NCI-H748 (cell line): ENCODE measurements around the gene LIN37.
"Not testable (repeated sequence)": the region's sequence is repeated elsewhere in the genome, so short reads cannot be mapped to it uniquely, and the experiment has no call there.

Source experiments
- DNase-seq: peaks from one replicate; lab custom pipeline; 2025; ENCODE audit not compliant: unreplicated experiment; lab: John Stamatoyannopoulos, UW

Gene LIN37

GRCh38 chr19:35772362-35772761 lies 24.0 kb downstream of the LIN37 start:
- not testable (repeated sequence) for DNase-seq

DNA sequence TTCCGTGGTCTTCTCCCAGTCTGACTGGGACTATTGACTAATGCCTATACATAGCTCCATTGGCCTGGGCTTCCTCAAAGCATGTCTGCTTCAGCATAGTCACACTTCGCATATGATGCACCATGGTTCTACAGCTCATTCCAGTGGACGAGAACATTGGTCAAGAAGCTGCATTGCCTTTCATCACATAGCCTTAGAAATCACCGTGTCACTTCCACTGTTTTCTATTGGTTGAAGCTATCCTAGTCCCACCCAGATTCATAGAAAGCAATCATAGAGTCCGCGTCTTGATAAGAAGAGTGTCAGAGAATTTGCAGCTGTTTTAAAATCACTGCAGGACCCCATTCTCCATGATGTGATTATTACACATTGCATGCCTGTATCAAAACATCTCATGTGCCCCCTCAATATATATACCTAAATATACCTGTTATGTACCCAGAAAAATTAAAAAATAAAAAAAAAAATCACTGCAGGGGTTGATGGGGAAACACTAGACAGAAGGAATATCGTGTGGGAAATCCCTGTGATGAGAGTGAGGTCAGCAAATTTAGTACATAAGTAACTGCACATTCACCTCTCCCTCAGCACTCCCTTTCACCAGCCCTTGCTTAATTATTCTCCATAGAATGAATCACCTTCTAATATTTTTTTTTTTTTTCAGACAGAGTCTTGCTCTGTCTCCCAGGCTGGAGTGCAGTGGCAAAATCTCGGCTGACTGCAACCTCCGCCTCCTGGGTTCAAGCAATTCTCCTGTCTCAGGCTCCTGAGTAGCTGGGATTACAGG lies 24.8 kb downstream of the LIN37 start:
- no peak for DNase-seq

DNA sequence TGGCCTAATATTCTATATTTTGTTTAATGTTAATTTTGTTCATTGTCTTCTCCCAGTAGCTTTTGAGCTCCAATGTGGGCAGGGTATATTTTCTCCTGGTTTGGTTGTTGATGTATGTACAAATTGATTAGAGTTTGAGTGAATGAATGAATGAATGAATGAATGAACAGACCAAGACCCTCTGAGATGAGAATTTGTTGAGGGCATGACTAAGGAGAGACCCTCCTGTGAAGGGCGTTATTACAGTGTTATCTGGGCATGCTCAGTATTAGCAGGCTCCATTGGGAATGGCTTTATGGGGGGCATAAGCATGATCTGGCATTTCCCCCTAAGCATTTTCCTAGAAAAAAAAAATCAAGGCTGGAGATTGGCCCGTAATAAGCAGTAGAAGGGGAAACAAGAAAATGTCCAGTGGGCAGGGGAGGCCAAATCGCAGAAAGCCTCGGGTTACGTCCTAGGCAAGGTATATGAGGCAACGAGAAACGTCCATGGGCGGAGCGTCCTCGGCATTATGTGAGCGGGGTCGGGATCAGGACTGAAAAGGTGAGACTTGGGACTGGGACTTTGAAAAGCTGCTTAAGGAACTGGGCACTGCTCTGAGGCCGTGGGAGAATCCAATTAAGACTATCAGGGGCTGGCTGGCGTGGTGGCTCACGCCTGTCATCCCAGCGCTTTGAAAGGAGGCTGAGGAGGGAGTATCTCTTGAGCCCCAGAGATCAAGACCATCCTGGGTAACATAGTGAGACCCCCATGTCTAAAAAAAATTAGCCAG lies 26.1 kb downstream of the LIN37 start:
- peak; percentile 51 for DNase-seq

DNA sequence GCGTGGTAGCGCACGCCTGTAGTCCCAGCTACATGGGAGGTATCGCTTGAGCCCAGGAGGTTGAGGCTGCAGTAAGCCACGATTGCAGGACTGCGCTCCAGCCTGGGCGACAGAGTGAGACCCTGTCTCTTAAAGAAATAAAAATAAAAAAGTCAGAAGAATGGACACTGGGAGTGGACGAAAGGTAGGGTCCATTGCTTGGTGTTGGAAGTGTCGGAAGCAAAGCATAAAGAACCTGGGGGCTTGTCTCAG lies 26.6 kb downstream of the LIN37 start:
- DNase-seq, result no peak

- peak; percentile 100 for DNase-seq
Measured at GRCh38 chr19:35775298-35776101, 27.1 kb downstream of the LIN37 start, which contains the start of gene ARHGAP33. ARHGAP33 (plus strand) TSS chr19:35775564; CDS start chr19:35775659, 95 bp downstream.

- DNase-seq, result peak; percentile 56
Measured at GRCh38 chr19:35776102-35776788, 27.9 kb downstream of the LIN37 start.

DNA sequence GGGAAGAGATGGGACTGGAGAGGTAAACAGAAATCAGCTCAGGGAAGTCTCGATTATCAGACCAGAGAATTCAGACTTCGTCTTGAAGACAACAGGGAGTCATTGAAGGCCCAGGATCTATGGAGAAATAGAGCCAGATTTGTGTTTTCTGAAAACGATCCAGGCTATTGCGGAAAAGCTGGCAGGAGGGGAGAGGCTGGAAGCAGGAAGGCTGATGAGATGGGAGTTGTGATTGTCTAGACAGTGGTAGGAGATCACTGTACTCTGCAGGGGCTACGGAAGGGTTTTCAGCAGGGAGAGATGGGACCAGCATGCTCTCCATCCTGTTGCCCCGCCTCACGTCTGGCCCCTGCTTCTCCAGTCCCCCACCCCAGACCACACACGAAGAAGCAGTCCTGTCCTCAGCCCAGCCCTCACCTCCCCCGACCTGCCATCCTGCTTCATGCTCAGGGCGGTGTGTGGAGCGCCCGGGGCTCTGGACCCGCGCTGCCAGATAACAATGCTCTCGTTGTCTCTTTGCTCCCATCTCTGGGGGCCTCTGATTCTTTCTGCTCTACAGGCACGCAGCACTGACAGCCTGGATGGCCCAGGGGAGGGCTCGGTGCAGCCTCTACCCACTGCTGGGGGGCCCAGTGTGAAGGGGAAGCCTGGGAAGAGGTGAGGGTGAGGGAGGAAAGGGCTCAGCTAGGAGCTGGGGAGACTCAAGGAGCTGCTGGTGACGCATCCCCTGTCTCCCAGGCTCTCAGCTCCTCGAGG lies 28.9 kb downstream of the LIN37 start:
- no peak for DNase-seq

DNA sequence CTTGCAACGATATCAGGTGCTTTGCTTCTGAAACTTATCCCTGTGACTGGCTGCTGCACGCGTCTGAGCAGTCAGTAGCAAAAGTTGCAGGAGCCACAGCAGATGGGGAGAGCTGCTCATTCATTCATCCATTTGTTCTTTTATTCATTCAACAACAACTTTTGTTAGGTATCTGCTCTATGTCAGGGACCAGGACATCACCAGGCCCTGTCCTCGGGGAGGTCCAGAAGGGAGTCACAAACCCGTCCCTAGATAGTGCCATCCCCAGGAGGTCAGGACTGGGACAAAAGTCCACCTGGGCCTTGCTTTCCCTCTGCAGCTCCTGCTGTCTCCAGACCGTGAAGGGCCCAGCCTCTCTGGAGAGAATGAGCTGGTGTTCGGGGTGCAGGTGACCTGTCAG lies 29.6 kb downstream of the LIN37 start:
- DNase-seq, result no peak

DNA sequence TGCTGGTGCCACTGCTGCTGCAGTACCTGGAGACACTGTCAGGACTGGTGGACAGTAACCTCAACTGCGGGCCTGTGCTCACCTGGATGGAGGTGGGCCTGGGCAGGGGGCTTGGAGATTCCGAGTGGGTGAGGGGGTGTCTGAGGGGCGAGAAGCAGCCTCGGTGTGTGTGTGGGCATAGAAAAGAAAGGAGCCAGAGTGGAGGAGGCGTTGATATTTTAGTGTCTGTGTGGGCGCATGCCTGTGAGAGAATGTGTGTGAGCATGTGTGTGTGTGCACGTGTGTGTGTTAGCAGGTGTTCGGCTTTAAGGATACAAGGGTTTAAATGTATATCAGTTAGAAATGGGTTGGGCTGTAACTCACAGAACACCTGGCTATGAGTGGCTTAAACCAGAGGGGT lies 30.7 kb downstream of the LIN37 start:
- DNase-seq, result no peak

DNA sequence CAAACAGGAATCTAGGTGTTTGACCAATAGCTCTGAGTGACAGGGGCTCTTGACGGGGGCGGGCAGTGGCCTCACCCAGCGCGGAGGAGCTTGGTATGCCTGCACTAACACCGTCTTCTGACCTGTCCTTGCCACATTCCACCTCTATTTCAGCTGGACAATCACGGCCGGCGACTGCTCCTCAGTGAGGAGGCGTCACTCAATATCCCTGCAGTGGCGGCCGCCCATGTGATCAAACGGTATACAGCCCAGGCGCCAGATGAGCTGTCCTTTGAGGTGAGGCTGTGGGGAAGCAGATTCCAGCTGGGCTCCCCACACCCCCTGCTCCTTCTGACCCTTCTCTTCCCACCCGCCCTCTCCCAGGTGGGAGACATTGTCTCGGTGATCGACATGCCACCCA lies 31.7 kb downstream of the LIN37 start:
- DNase-seq, result no peak

GRCh38 chr19:35780717-35781116 lies 32.3 kb downstream of the LIN37 start:
- DNase-seq, result no peak

DNA sequence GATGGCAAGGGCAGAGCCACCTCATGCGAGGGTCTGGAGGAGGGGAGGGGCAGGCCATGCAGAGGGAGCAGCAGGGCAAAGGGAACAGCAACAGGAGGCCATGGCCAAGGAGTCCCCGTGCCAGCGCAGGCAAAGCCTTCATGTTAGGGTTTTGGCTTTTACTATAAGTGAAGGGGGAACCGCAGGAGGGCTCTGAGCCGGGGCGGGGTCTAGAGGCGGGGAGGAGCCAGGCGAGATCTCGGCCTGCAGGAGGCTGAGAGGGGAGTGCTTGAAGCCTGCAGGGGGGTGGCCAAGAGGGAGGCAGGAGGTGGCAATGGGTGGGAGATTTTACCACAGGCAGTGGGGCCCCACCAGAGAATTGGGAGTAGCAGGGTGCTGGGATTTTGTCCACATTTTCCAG lies 33.3 kb downstream of the LIN37 start:
- no peak for DNase-seq

DNA sequence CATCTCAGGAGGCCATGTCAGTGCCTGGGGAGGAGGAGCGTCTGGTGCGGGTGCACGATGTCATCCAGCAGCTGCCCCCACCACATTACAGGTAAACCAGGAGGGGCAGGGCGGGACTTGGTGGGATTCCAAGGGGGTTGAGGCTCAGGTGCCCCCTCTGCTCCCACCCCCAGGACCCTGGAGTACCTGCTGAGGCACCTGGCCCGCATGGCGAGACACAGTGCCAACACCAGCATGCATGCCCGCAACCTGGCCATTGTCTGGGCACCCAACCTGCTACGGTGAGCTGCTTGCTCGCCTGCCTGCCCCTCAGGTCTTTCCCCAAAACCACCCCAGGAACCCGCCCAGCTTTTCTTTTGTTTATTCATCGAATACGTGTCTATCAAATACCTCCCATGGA lies 34.2 kb downstream of the LIN37 start:
- DNase-seq, result no peak

DNA sequence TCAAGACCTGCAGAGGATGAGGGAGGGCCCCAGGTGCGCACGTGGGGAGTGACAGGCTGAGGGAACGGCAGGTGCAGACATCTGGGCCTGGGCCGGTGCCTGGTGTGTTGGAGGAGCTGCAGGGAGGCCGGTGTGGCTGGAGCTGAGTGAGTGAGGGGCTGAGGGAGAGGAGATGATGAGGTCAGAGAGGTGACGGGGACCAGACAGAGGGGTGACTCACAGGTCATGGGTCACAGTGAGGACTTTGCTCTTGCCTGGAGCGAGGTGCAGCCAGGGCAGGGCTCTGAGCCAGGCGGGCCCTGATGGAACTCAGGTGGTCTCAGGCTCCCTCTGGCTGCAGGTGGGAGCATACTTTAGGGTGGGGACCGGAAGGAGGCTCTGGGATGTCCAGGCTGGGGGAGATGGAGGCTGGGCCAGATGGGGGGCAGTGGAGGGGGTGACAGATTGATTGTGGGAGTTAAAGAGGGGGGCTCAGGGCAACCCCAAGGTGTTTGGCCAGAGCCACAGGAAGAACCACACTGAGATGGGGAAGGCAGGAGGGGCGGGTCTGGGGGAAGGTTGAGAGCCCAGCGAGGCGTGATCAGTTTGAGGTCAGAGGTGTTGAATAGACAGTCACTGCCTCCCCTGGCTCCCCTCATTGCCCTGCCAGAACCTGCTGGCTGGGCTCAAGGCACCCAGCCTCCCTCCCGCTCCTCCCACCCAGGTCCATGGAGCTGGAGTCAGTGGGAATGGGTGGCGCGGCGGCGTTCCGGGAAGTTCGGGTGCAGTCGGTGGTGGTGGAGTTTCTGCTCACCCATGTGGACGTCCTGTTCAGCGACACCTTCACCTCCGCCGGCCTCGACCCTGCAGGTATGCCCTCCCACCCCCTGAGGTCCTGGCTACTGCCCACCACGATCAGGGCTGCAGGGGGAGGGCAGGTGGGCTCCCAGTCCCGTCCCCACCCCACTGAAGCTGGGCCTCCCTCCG lies 35.4 kb downstream of the LIN37 start:
- no peak for DNase-seq

GRCh38 chr19:35784503-35785338 lies 36.3 kb downstream of the LIN37 start:
- DNase-seq, result peak; percentile 33

DNA sequence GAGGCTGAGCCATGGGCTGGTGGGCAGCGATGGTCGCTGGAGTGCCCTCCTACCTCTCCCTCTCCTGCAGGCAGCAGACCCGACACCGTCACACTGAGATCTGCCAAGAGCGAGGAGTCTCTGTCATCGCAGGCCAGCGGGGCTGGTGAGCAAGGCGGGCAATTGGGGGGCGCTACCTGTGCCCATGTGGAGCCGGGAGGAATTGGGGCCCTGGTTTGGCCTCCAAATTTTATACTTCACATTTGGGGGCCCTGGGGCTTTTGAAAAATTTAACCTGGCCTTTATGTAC lies 36.9 kb downstream of the LIN37 start:
- no peak for DNase-seq

- no peak for DNase-seq
Measured at GRCh38 chr19:35786299-35787160, 38.2 kb downstream of the LIN37 start.
